Activated naive CD4-positive, alpha-beta T cell treated with anti-CD3 and anti-CD28 coated beads for 36 hours (primary cell): Measurements from ENCODE around the gene SLC25A22. TPM values are rescaled to one million over a fixed set of nuclear protein-coding genes. Genes with fewer than 3 reads are reported as not detected.

ENCODE experiments used
- CTCF ChIA-PET: fragments of 350-600 bp; sonication (Branson Sonifier 250); formaldehyde crosslinking; loops from one replicate; lab custom pipeline; 2021; ENCODE audit warnings: antibody characterized with exemption; lab: Charles Lee
- DNase-seq: peaks from one replicate; pipeline ENCODE4 v3.0.0-alpha.2; 2020
- H3K27ac Mint-ChIP-seq: one replicate; pipeline ENCODE4 v1.8.0; 2021; ENCODE audit warnings: mild to moderate bottlenecking, mixed read lengths
- H3K27me3 Mint-ChIP-seq: one replicate; pipeline ENCODE4 v1.8.0; 2021; ENCODE audit warnings: low read depth, mixed read lengths
- H3K36me3 Mint-ChIP-seq: one replicate; pipeline ENCODE4 v1.8.0; 2021; ENCODE audit warnings: low read depth, mixed read lengths
- H3K4me1 Mint-ChIP-seq: one replicate; pipeline ENCODE4 v1.8.0; 2021; ENCODE audit warnings: low read depth, mixed read lengths
- H3K4me3 Mint-ChIP-seq: one replicate; pipeline ENCODE4 v1.8.0; 2021; ENCODE audit warnings: mild to moderate bottlenecking, moderate library complexity, mixed read lengths
- H3K9me3 Mint-ChIP-seq: one replicate; pipeline ENCODE4 v1.8.0; 2021; ENCODE audit warnings: mixed read lengths
- intact Hi-C: fragments of 100-400 bp; cut with micrococcal nuclease; formaldehyde crosslinking; loops from one replicate; pipeline ENCODE4 v1.15.1; 2023
- total RNA-seq, 2 experiments: library from RNA; stranded (reverse); gene quantifications; one replicate each; pipeline ENCODE4 v1.2.3, GENCODE V29; 2021

The SLC25A22 gene
- total RNA-seq, 2 experiments from 2014 or later, result 19.1 to 21.8 TPM

- Mint-ChIP-seq H3K27me3 (peaks cover 42% of the 10 kb centered on the region), H3K36me3 (no peaks in the 10 kb centered on the region), H3K9me3 (no peaks in the 10 kb centered on the region), H3K4me1 (peaks cover 36% of the 10 kb centered on the region), H3K27ac (no peak overlapping the region), H3K4me3 (peak overlapping the region; percentile 27)
- intact Hi-C loops, result no loop called here
- CTCF ChIA-PET, result no interaction called here
- DNase-seq, result no peak
Observed at GRCh38 chr11:831961-832528, 34.0 kb upstream of the SLC25A22 start.

GRCh38 chr11:831118-831864, 33.2 kb upstream of the SLC25A22 start:
- H3K27ac Mint-ChIP-seq, result no peak overlapping the region
- peak overlapping the region; percentile 18 for H3K4me3 Mint-ChIP-seq
- CTCF ChIA-PET, result no interaction called here
- H3K27me3 Mint-ChIP-seq, result peaks cover 45% of the 10 kb centered on the region
- intact Hi-C loops, result no loop called here
- peaks cover 40% of the 10 kb centered on the region for H3K4me1 Mint-ChIP-seq
- no peak for DNase-seq
- H3K36me3 Mint-ChIP-seq, result no peaks in the 10 kb centered on the region
- no peaks in the 10 kb centered on the region for H3K9me3 Mint-ChIP-seq

- DNase-seq, result no peak
Observed at GRCh38 chr11:830295-831117, 32.4 kb upstream of the SLC25A22 start.

GRCh38 chr11:829847-830294, 31.8 kb upstream of the SLC25A22 start:
- Mint-ChIP-seq H3K4me1 (peaks cover 40% of the 10 kb centered on the region), H3K27me3 (peaks cover 45% of the 10 kb centered on the region), H3K9me3 (no peaks in the 10 kb centered on the region), H3K27ac (no peak overlapping the region), H3K36me3 (peaks cover 4% of the 10 kb centered on the region), H3K4me3 (no peak overlapping the region)
- DNase-seq, result no peak
- intact Hi-C loops, result loop anchor here (1.0 kb wide), 1 partner anchor 10 kb away; no protein-coding TSS in a partner anchor
- CTCF ChIA-PET, result no interaction called here

More at GRCh38 chr11:830295-831117, 32.4 kb upstream of the SLC25A22 start:
- peaks cover 45% of the 10 kb centered on the region for H3K27me3 Mint-ChIP-seq
- CTCF ChIA-PET, result no interaction called here
- no peaks in the 10 kb centered on the region for H3K9me3 Mint-ChIP-seq
- H3K4me1 Mint-ChIP-seq, result peaks cover 40% of the 10 kb centered on the region
- intact Hi-C loops, result loop anchor here (1.0 kb wide), 1 partner anchor 10 kb away; no protein-coding TSS in a partner anchor
- no peak overlapping the region for H3K27ac Mint-ChIP-seq
- H3K4me3 Mint-ChIP-seq, result peak overlapping the region; percentile 29
- H3K36me3 Mint-ChIP-seq, result no peaks in the 10 kb centered on the region

GRCh38 chr11:829176-829846, 31.2 kb upstream of the SLC25A22 start:
- Mint-ChIP-seq H3K27ac (no peak overlapping the region), H3K36me3 (peaks cover 4% of the 10 kb centered on the region), H3K9me3 (no peaks in the 10 kb centered on the region), H3K4me3 (no peak overlapping the region), H3K27me3 (peaks cover 45% of the 10 kb centered on the region), H3K4me1 (peaks cover 38% of the 10 kb centered on the region)
- CTCF ChIA-PET, result no interaction called here
- no peak for DNase-seq
- intact Hi-C loops, result no loop called here

- Mint-ChIP-seq H3K9me3 (no peaks in the 10 kb centered on the region), H3K36me3 (peaks cover 4% of the 10 kb centered on the region), H3K4me3 (no peak overlapping the region), H3K27me3 (peaks cover 39% of the 10 kb centered on the region), H3K4me1 (peaks cover 31% of the 10 kb centered on the region), H3K27ac (no peak overlapping the region)
- no peak for DNase-seq
- intact Hi-C loops, result no loop called here
- CTCF ChIA-PET, result no interaction called here
Observed at GRCh38 chr11:828506-829175, 30.6 kb upstream of the SLC25A22 start.

GRCh38 chr11:827897-828192, 29.8 kb upstream of the SLC25A22 start, which contains the start of gene CRACR2B:
CRACR2B (plus strand) TSS chr11:827919; CDS start chr11:828608, 689 bp downstream.
- H3K4me3 Mint-ChIP-seq, result peak within 1 kb of the TSS; percentile 48
- H3K9me3 Mint-ChIP-seq, result no peaks in the 10 kb centered on the region
- intact Hi-C loops, result no loop called here
- H3K4me1 Mint-ChIP-seq, result peaks cover 31% of the 10 kb centered on the region
- peaks cover 7% of the 10 kb centered on the region for H3K36me3 Mint-ChIP-seq
- CTCF ChIA-PET, result no interaction called here
- peaks cover 39% of the 10 kb centered on the region for H3K27me3 Mint-ChIP-seq
- DNase-seq, result no peak
- H3K27ac Mint-ChIP-seq, result no peak within 1 kb of the TSS

- H3K27ac Mint-ChIP-seq, result no peak overlapping the region
- no peak for DNase-seq
- H3K36me3 Mint-ChIP-seq, result peaks cover 7% of the 10 kb centered on the region
- H3K9me3 Mint-ChIP-seq, result no peaks in the 10 kb centered on the region
- peak overlapping the region; percentile 48 for H3K4me3 Mint-ChIP-seq
- H3K27me3 Mint-ChIP-seq, result peaks cover 38% of the 10 kb centered on the region
- peaks cover 31% of the 10 kb centered on the region for H3K4me1 Mint-ChIP-seq
- CTCF ChIA-PET, result no interaction called here
- intact Hi-C loops, result no loop called here
Observed at GRCh38 chr11:827146-827896, 29.2 kb upstream of the SLC25A22 start.

GRCh38 chr11:826836-827145, 28.7 kb upstream of the SLC25A22 start:
- Mint-ChIP-seq H3K4me1 (peaks cover 32% of the 10 kb centered on the region), H3K9me3 (no peaks in the 10 kb centered on the region), H3K27me3 (peaks cover 35% of the 10 kb centered on the region), H3K4me3 (peak overlapping the region; percentile 48), H3K36me3 (peaks cover 7% of the 10 kb centered on the region), H3K27ac (no peak overlapping the region)
- CTCF ChIA-PET, result no interaction called here
- DNase-seq, result no peak
- intact Hi-C loops, result no loop called here

GRCh38 chr11:826227-826621, 28.1 kb upstream of the SLC25A22 start:
- H3K9me3 Mint-ChIP-seq, result no peaks in the 10 kb centered on the region
- peaks cover 7% of the 10 kb centered on the region for H3K36me3 Mint-ChIP-seq
- H3K4me1 Mint-ChIP-seq, result peaks cover 29% of the 10 kb centered on the region
- DNase-seq, result no peak
- H3K27me3 Mint-ChIP-seq, result peaks cover 30% of the 10 kb centered on the region
- intact Hi-C loops, result no loop called here
- H3K4me3 Mint-ChIP-seq, result no peak overlapping the region
- H3K27ac Mint-ChIP-seq, result no peak overlapping the region
- CTCF ChIA-PET, result no interaction called here

- intact Hi-C loops, result no loop called here
- H3K36me3 Mint-ChIP-seq, result peaks cover 7% of the 10 kb centered on the region
- peaks cover 33% of the 10 kb centered on the region for H3K4me1 Mint-ChIP-seq
- H3K27ac Mint-ChIP-seq, result no peak overlapping the region
- peaks cover 27% of the 10 kb centered on the region for H3K27me3 Mint-ChIP-seq
- H3K9me3 Mint-ChIP-seq, result no peaks in the 10 kb centered on the region
- no peak for DNase-seq
- CTCF ChIA-PET, result no interaction called here
- no peak overlapping the region for H3K4me3 Mint-ChIP-seq
Observed at GRCh38 chr11:825366-826226, 27.5 kb upstream of the SLC25A22 start.
